GM21390 (cell line): ENCODE data around the gene PMIS2.

Experiments used
- ATAC-seq: cut with Tn5 transposase; IDR thresholded peaks from one replicate; pipeline ENCODE4 v1.9.1; 2021; ENCODE audit not compliant: unreplicated experiment

PMIS2 gene

GRCh38 chr19:35628264-35628564, 42.2 kb downstream of the PMIS2 start:
- peak; percentile 31 for ATAC-seq

GRCh38 chr19:35628565-35629331, 42.8 kb downstream of the PMIS2 start, which contains the start of gene RBM42:
RBM42 (plus strand) TSS chr19:35629036; CDS start chr19:35629154, 118 bp downstream.
- ATAC-seq = peak; percentile 93

- peak; percentile 2 for ATAC-seq
Observed at GRCh38 chr19:35629332-35629633, 43.3 kb downstream of the PMIS2 start.

GRCh38 chr19:35633727-35634440, 47.9 kb downstream of the PMIS2 start:
- no peak for ATAC-seq

- no peak for ATAC-seq
Observed at GRCh38 chr19:35636651-35637050, 50.7 kb downstream of the PMIS2 start.
